Kidney glomerular epithelial cell (primary cell): Measurements from ENCODE around the gene ZNF783.
A peak's percentile ranks its signal among the peaks of the same experiment; 100 is the strongest.
"Not testable (repeated sequence)": the region's sequence is repeated elsewhere in the genome, so short reads cannot be mapped to it uniquely, and the experiment has no call there.

Experiments used
- DNase-seq: peaks from one replicate; lab custom pipeline; 2025; lab: John Stamatoyannopoulos, UW

Gene ZNF783

GRCh38 chr7:149300620-149301285 is 38.8 kb downstream of the ZNF783 start:
- no peak for DNase-seq

- no peak for DNase-seq
Measured at GRCh38 chr7:149302222-149302621, 40.2 kb downstream of the ZNF783 start.

DNA sequence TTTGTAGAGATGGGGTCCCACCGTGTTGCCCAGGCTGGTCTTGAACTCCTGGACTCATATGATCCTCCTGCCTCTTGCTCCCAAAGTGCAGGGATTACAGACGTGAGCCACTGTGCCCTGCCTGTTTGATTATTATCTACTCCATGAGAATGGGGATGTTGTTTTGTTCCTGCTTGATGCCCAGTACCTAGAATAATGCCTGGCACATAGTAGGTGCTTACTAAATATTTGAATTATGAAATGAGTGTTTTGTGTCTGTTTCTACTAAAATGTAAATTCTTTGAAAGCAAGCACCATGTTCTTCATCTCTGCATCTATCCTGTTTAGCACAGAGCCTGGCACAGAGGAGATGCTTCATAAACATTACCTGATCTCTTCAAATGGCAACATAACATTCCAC is 40.9 kb downstream of the ZNF783 start:
- DNase-seq, result no peak

- no peak for DNase-seq
Measured at GRCh38 chr7:149304006-149304405, 42.0 kb downstream of the ZNF783 start.

- DNase-seq, result no peak
Measured at GRCh38 chr7:149306854-149307253, 44.9 kb downstream of the ZNF783 start.

GRCh38 chr7:149307775-149308501 is 45.9 kb downstream of the ZNF783 start:
- no peak for DNase-seq

GRCh38 chr7:149310113-149310836 is 48.3 kb downstream of the ZNF783 start:
- DNase-seq, result peak; percentile 83

- DNase-seq, result no peak
Measured at GRCh38 chr7:149310990-149311573, 49.1 kb downstream of the ZNF783 start.

DNA sequence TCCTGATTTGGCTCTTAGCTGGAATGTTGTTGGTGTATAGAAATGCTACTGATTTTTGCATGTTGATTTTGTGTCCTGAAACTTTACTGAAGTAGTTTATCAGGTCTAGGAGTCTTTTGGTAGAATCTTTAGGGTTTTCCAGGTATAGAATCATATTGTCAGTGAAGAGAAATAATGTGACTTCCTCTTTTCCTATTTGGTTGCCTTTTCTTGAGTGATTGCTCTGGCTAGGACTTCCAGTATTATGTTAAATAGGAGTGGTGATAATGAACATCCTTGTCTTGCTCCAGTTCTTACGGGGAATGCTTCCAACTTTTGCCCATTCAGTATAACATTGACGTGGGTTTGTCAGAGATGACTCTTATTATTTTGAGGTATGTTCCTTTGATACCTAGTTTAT is 52.0 kb downstream of the ZNF783 start:
- no peak for DNase-seq

DNA sequence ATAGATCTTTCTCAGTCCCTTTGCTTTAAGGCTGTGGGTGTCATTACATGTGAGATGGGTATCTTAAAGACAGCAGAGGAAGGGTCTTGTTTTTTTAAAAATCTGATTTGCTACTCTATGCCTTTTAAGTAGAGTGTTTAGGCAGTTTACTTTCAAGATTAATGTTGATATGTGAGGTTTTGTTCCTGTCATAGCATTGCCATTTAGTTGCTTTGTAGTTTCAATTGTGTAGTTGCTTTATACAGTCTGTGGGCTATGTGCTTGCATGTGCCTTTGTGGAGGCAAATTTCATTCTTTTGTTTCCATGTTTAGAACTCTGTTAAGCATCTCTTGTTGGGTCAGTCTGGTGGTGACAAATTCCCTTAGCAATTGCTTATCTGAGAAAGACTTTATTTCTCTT is 54.6 kb downstream of the ZNF783 start:
- no peak for DNase-seq

GRCh38 chr7:149317496-149317895 is 55.5 kb downstream of the ZNF783 start:
- no peak for DNase-seq

GRCh38 chr7:149317986-149318672 is 56.1 kb downstream of the ZNF783 start:
- DNase-seq, result no peak

DNA sequence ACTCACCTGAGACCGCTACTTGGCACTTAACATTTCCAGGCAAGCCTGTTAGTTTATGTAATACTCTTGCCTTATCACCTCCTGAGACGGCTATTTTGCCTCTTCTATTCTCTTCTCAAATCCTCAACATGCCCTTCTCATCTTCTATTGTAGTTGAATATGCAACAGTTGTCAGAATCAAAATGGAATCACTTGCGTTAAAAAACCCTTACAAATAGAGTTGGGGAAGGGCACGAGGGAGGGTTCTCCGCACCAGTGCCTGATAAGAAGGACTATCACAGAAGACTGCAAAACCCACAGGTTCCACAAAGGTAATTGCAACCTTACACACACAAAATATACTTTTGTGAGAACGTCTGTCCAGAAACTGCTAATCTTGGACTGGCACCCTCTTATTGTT is 57.4 kb downstream of the ZNF783 start:
- DNase-seq, result no peak

- no peak for DNase-seq
Measured at GRCh38 chr7:149320313-149321124, 58.5 kb downstream of the ZNF783 start.

DNA sequence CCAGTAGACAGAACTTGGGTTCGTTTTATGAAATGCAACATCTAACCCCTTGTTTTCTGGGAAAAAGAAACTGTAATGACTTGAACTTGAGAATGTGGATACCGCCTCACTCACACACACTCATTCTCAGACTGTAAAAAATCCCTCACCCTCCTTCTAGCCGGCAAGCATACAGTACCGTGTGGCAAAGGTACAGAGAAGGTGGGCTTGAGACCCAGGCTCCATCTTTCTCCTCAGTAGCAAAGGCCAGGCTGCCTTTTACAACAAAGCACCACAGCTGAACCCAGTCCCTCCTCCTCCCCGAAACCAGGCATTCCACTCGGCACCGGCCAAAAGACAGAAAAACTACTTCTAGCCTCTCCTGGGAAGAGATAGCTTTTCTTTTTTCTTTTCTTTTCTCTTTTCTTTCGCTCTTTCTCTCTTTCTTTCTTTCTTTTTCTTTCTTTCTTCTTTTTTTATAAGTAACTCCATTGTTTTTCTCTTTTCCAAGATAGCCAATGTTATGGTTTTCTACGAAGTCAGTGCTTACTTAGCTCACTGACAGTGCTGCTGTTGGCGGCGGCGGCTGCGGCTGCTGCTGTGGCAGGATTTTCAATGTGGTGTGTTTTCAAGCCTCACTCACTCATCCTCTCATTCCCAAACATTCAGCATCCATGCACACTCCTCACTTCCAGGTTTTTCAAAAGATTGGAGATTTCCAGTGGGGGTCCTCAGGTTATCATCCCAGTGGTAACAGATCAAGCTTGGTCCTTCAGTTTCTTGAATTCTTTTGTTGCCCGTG is 59.3 kb downstream of the ZNF783 start:
- DNase-seq, result not testable (repeated sequence)

DNA sequence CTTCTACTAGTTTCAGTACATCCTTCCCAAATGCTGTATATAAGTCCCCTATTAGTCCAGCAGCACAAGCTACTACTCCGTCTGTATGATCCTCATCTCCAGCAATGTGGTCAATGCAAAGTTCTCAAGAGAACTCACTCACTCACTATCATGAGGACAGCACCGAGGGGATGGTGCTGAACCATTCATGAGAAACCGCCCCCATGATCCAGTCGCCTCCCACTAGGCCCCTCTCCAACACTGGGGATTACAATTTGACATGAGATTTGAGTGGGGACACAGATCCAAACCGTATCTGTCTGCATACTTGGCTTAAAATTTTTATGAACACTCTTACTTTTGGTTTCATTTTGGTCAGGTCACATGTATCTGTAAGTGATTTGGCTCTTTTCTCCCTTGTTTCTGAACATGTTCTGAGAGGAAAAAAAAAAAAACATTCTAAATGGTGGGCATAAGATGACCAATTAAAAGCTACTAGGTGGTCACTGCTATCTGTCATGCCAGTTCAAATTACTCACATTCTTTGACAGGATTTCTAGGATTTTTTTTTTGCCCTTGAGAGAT is 60.1 kb downstream of the ZNF783 start:
- no peak for DNase-seq

DNA sequence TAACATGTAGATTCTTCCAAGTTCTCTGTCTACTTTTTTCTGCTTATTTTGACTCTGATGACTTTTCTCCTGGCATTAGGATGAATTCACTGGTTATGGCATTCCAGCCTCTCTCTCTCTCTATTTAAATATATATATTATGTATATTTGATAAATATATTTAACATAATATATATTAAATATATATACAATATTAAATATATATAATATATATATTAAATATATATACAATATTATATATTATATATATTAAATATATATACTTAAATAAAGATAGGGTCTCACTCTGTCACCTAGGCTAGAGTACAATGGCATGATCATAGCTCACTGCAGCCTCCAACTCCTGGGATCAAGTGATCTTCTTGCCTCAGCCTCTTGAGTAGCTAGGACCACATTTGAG is 60.7 kb downstream of the ZNF783 start:
- no peak for DNase-seq

GRCh38 chr7:149325248-149325647 is 63.3 kb downstream of the ZNF783 start:
- DNase-seq, result no peak

- DNase-seq, result no peak
Measured at GRCh38 chr7:149329265-149329664, 67.3 kb downstream of the ZNF783 start.

DNA sequence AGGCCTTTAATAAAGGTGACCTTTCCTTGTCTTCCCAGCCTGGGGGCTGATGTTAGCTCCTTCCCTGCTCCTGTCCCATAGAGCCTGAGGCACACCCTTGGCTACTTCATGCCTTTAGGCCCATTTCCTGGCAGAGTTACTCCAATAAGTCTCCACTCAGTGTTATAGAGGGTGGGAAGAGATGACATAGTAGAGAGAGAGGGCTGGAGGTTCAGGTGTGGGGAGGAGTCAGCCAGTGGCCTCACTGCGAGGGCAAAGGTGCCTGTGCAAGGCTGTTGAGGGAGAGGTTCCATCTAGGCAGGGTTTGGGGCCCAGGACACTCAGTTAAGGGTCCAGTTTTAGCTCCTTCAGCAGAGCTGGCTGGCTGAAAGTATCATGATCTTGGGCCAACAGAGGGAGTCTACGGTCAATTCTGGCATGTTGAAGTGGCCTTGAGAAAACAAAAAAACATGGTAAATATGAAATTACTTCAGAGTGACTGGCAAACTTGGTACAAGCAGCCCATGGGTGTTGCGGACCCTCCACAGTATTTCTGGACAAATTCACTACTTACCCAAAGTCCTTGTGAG is 67.9 kb downstream of the ZNF783 start:
- DNase-seq, result no peak
